SK-N-SH (cell line): ENCODE results near the gene GRK5. TPM values are rescaled to one million over a fixed set of nuclear protein-coding genes. Genes with fewer than 3 reads are reported as not detected.

Experiments
- CTCF ChIA-PET: fragments of 300-600, 350-600 bp; formaldehyde crosslinking; extraction: SDS; loops from one replicate; lab custom pipeline; 2021; lab: Yijun Ruan, JAX
- POLR2A ChIA-PET: fragments of 350-600 bp; sonication (Branson Sonifier 250); formaldehyde crosslinking; extraction: SDS; loops from one replicate; lab custom pipeline; 2020; ENCODE audit warnings: antibody characterized with exemption, inconsistent platforms; lab: Yijun Ruan, JAX
- DNase-seq: peaks from one replicate; pipeline ENCODE4 v3.0.0; 2012
- H2AFZ ChIP-seq: fragments of 200-600 bp; sonication (generic); 2 replicates; pipeline ENCODE4 v1.8.1; 2016; ENCODE audit warnings: antibody characterized with exemption, mild to moderate bottlenecking, low read depth
- H3F3A ChIP-seq: fragments of 200-600 bp; sonication (generic); replicated peaks from 2 replicates; pipeline ENCODE3; 2016; ENCODE audit warnings: antibody characterized with exemption, mild to moderate bottlenecking; ENCODE audit not compliant: insufficient read depth
- H3K27ac ChIP-seq, 2 experiments: fragments of 200-500 bp in 1 of 2; fragments of 200-600 bp in 1 of 2; sonication (Bioruptor generic) in 1 of 2; sonication (generic), shearing (Covaris generic) in 1 of 2; 2 replicates each; pipeline versions ENCODE4 v1.5.1 to v1.6.1; 2014 to 2016; ENCODE audit warnings: low read depth in 2 of 2, inconsistent platforms in 1 of 2, low read length in 1 of 2, mild to moderate bottlenecking in 1 of 2, mixed read lengths in 1 of 2
- H3K27me3 ChIP-seq: fragments of 200-600 bp; sonication (generic), shearing (Covaris generic); 2 replicates; pipeline ENCODE4 v1.6.1; 2016; ENCODE audit warnings: mixed run types; ENCODE audit not compliant: insufficient read depth
- H3K36me3 ChIP-seq, 2 experiments: fragments of 200-500 bp in 1 of 2; fragments of 200-600 bp in 1 of 2; sonication (Bioruptor generic) in 1 of 2; sonication (generic) in 1 of 2; replicated peaks in 1 of 2; 2 replicates each; pipeline versions ENCODE3 to v1.5.1; 2014 to 2016; ENCODE audit warnings: low read length in 1 of 2, mild to moderate bottlenecking in 1 of 2; ENCODE audit not compliant: insufficient read depth in 2 of 2, control insufficient read depth in 1 of 2
- H3K4me1 ChIP-seq, 2 experiments: fragments of 200-500 bp in 1 of 2; fragments of 200-600 bp in 1 of 2; sonication (Bioruptor generic) in 1 of 2; sonication (generic), shearing (Covaris generic) in 1 of 2; 2 replicates each; pipeline versions ENCODE4 v1.5.1 to v1.6.1; 2014 to 2016; ENCODE audit warnings: low read depth in 1 of 2, low read length in 1 of 2, mixed run types in 1 of 2; ENCODE audit not compliant: insufficient read depth in 2 of 2, control insufficient read depth in 1 of 2
- H3K4me2 ChIP-seq: fragments of 200-600 bp; sonication (generic), shearing (Covaris generic); 2 replicates; pipeline ENCODE4 v1.6.1; 2017; ENCODE audit warnings: mixed run types
- H3K4me3 ChIP-seq, 2 experiments: fragments of 200-500 bp in 1 of 2; fragments of 200-600 bp in 1 of 2; sonication (Bioruptor generic) in 1 of 2; sonication (generic), shearing (Covaris generic) in 1 of 2; 2 replicates each; pipeline versions ENCODE4 v1.5.1 to v1.8.1; 2014 to 2016; ENCODE audit warnings: low read depth in 2 of 2, inconsistent platforms in 1 of 2, low read length in 1 of 2, mild to moderate bottlenecking in 1 of 2, mixed read lengths in 1 of 2, moderate library complexity in 1 of 2
- H3K79me2 ChIP-seq: fragments of 200-600 bp; sonication (generic); 2 replicates; pipeline ENCODE4 v1.8.1; 2017; ENCODE audit warnings: mild to moderate bottlenecking; ENCODE audit not compliant: insufficient read depth
- H3K9ac ChIP-seq: fragments of 200-600 bp; sonication (generic); 2 replicates; pipeline ENCODE4 v1.6.1; 2017; ENCODE audit warnings: mixed run types
- H3K9me2 ChIP-seq: fragments of 200-600 bp; sonication (generic); 2 replicates; pipeline ENCODE4 v1.6.1; 2017; ENCODE audit warnings: mixed run types
- H3K9me3 ChIP-seq: fragments of 200-600 bp; sonication (generic); 2 replicates; pipeline ENCODE4 v1.6.1; 2017; ENCODE audit warnings: mixed run types, mild to moderate bottlenecking, moderate library complexity
- H4K20me1 ChIP-seq: fragments of 200-600 bp; sonication (generic); 2 replicates; pipeline ENCODE4 v1.6.1; 2017; ENCODE audit warnings: mild to moderate bottlenecking, mixed run types; ENCODE audit not compliant: insufficient read depth
- ELF1 ChIP-seq: IDR thresholded peaks from 2 replicates; pipeline ENCODE4 v1.4.0; 2012
- FOSL2 ChIP-seq: IDR thresholded peaks from 2 replicates; pipeline ENCODE4 v1.4.0; 2012; ENCODE audit warnings: low read depth, mild to moderate bottlenecking, moderate library complexity, borderline replicate concordance
- FOXJ3 ChIP-seq: sonication (generic); formaldehyde crosslinking; IDR thresholded peaks from 2 replicates; pipeline ENCODE4 v1.5.1; 2020; ENCODE audit warnings: mild to moderate bottlenecking, missing genetic modification reagents
- GABPA ChIP-seq: IDR thresholded peaks from 2 replicates; pipeline ENCODE4 v1.4.0; 2012; ENCODE audit warnings: low read depth, mild to moderate bottlenecking
- GATA2 ChIP-seq: sonication (generic); formaldehyde crosslinking; IDR thresholded peaks from 2 replicates; pipeline ENCODE4 v1.5.0; 2020; ENCODE audit warnings: mild to moderate bottlenecking, missing genetic modification reagents
- JUND ChIP-seq: IDR thresholded peaks from 2 replicates; pipeline ENCODE4 v1.4.0; 2012
- MEF2A ChIP-seq: IDR thresholded peaks from 2 replicates; pipeline ENCODE4 v1.4.0; 2012; ENCODE audit warnings: low read depth, borderline replicate concordance
- MXI1 ChIP-seq: IDR thresholded peaks from 2 replicates; pipeline ENCODE4 v1.6.1; 2012; ENCODE audit warnings: mild to moderate bottlenecking, low read depth, low read length, improper control_type of control experiment
- NRF1 ChIP-seq: IDR thresholded peaks from 2 replicates; pipeline ENCODE4 v1.6.1; 2012; ENCODE audit warnings: low read depth, mild to moderate bottlenecking, low read length
- POLR2AphosphoS5 ChIP-seq: IDR thresholded peaks from 2 replicates; pipeline ENCODE4 v1.6.1; 2012; ENCODE audit warnings: low read depth, low read length
- RAD21 ChIP-seq: IDR thresholded peaks from 2 replicates; pipeline ENCODE4 v1.6.1; 2012; ENCODE audit warnings: mild to moderate bottlenecking, low read length
- RXRA ChIP-seq: IDR thresholded peaks from 2 replicates; pipeline ENCODE4 v1.4.0; 2012; ENCODE audit warnings: low read depth, mild to moderate bottlenecking, borderline replicate concordance
- SIN3A ChIP-seq: IDR thresholded peaks from 2 replicates; pipeline ENCODE4 v1.6.1; 2012; ENCODE audit warnings: low read depth, mild to moderate bottlenecking, low read length, moderate library complexity, borderline replicate concordance
- SMC3 ChIP-seq: IDR thresholded peaks from 2 replicates; pipeline ENCODE4 v1.6.1; 2012; ENCODE audit warnings: low read depth, low read length, improper control_type of control experiment
- TAF1 ChIP-seq: IDR thresholded peaks from 2 replicates; pipeline ENCODE4 v1.6.1; 2012; ENCODE audit warnings: low read depth, mild to moderate bottlenecking, low read length, moderate library complexity, borderline replicate concordance
- TCF12 ChIP-seq: IDR thresholded peaks from 2 replicates; pipeline ENCODE4 v1.4.0; 2012
- TEAD4 ChIP-seq: IDR thresholded peaks from 2 replicates; pipeline ENCODE4 v1.4.0; 2012; ENCODE audit warnings: mild to moderate bottlenecking, borderline replicate concordance; ENCODE audit not compliant: insufficient read depth
- YY1 ChIP-seq: IDR thresholded peaks from 2 replicates; pipeline ENCODE4 v1.4.0; 2012; ENCODE audit warnings: low read depth, mild to moderate bottlenecking
- WGBS: methylation state at CpG from one replicate; pipeline ENCODE4 v1.1.6; 2017; ENCODE audit warnings: low lambda C conversion rate; 5-methylcytosine and 5-hydroxymethylcytosine counted together
- polyA plus RNA-seq, 3 experiments: library from polyadenylated mRNA; depleted of rRNA; stranded (reverse); fragments of >200 nt; gene quantifications; 2 replicates each; pipeline ENCODE4 v1.2.3, GENCODE V29; 2012
- TF ChIP-seq, protein P1 (sequence below): fragments of 150-350 bp; IDR thresholded peaks from 2 replicates; pipeline ENCODE4 v1.6.1; 2017; ENCODE audit warnings: antibody characterized with exemption, low read length, low read depth, borderline replicate concordance
- TF ChIP-seq, protein P2 (sequence below): IDR thresholded peaks from 2 replicates; pipeline ENCODE4 v1.4.0; 2012; ENCODE audit warnings: low read depth
- TF ChIP-seq, protein P3 (sequence below): IDR thresholded peaks from 2 replicates; pipeline ENCODE4 v1.6.1; 2012; ENCODE audit warnings: mild to moderate bottlenecking, low read depth, low read length, moderate library complexity
- TF ChIP-seq, protein P4 (sequence below): IDR thresholded peaks from 2 replicates; pipeline ENCODE4 v1.4.0; 2012; ENCODE audit warnings: low read depth, borderline replicate concordance

Gene GRK5
- polyA plus RNA-seq, 1 of the 3 experiments (the other 2 are of a cell fraction) = 12.1 TPM

DNA sequence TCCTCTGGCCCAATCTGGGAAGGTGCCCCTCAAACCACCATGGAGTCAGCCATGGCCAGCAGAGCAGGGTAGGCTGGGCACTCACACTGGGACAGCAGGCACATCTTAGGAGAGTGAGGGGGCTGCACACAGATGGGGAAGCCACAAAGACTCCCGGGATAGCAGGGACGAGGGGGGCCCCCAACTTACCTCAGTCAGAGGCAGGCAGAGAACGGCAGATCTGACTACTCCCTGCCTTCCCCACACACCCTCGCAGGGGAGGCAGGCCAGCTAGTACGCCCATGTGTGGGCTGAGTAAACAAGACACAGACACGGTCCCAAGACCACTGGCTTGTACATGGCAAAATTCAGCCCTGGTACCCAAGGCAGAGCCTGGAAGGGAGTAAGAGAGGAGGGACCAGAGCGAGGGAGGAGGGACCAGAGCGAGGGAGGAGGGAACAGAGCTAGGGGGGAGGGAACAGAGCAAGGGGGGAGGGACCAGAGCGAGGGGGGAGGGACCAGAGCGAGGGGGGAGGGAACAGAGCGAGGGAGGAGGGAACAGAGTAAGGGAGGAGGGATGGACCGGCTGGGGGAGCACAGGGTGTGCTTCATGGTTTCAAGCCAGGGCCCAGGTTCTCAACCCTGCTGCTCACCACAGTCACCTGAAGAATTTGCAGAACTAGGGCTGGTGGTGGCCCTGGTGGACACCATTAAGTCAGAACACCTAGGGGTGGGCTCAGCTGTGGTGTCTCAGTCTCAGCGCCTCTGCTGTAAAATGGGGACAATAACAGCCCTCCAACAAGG lies 261.4 kb downstream of the GRK5 start (continued):
- no peak for TF ChIP-seq FOSL2
- no peak for TF ChIP-seq JUND
- TF ChIP-seq SIN3A = no peak
- no peak for TF ChIP-seq FOXJ3 (CRISPR knock-in tag)
- TF ChIP-seq NRF1 = no peak
- no peak for TF ChIP-seq TAF1
- no peak for TF ChIP-seq RXRA
- TF ChIP-seq GABPA = no peak
- TF ChIP-seq ELF1 = no peak
- TF ChIP-seq, all 33 proteins: peak for 0

DNA sequence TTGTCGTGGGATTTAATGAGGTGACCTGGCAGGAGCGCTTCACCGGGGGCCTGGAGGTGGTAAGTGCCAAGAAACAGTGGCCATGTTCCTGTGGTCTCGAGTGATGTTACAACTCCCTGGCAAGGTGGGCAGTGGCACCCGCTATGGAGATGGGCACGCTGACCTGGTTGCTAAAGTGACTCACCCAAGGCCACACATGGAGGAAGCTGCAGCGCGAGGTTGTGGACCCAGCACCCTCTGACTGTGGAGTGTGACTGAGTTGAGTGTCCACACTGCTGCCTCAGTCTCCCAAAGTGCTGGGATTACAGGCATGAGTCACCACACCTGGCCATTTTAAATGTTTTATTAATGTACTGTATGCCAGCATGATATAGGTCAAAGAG lies 261.9 kb downstream of the GRK5 start:
- Histone ChIP-seq H3K4me1 (no peaks in the 10 kb centered on the region), H3K9me3 (no peaks in the 10 kb centered on the region)
- POLR2A ChIA-PET = no interaction called here

DNA sequence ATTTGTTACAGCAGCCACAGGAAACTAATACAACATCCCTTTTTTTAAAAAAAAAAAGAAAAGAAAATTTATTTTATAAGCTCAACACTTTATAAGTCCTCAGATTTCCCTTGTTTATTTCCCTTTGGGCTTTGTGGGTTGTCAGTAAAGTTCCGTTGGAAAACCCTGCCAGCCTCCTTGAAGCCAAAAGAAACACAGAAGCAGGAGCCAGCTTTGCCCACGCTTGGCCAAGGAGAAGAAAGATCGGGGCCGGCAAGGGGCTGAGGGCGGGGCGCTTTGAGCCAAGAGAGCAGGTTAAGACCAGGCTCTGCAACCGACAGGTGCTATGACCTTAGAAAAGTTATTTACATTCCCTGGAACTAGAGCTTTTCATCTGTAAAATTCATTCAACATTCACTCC lies 262.5 kb downstream of the GRK5 start:
- Histone ChIP-seq H3K4me3 (no peak overlapping the region), H3K9ac (no peak overlapping the region), H3K36me3 (no peaks in the 10 kb centered on the region), H3F3A (no peaks in the 10 kb centered on the region), H3K9me3 (no peaks in the 10 kb centered on the region), H3K79me2 (no peaks in the 10 kb centered on the region), H3K27ac (no peak overlapping the region), H3K4me2 (no peak overlapping the region), H3K27me3 (no peaks in the 10 kb centered on the region; the same call in 1 of the 2 replicates), H4K20me1 (no peaks in the 10 kb centered on the region), H3K9me2 (no peaks in the 10 kb centered on the region), H2AFZ (no peak overlapping the region), H3K4me1 (no peaks in the 10 kb centered on the region)
- ChIA-PET POLR2A (no interaction called here), CTCF (interaction anchor here (0.7 to 1.4 kb wide), 4 partner anchors 20 to 271 kb away, joined by 3 to 9 read pairs (median 4); partner anchors contain the start of gene GRK5)
- WGBS = 77% methylated on average over 7 of the region's 7 CpGs
- DNase-seq = no peak
- TF ChIP-seq TCF12 = no peak
- TF ChIP-seq SMC3 = no peak
- TF ChIP-seq, protein P1, sequence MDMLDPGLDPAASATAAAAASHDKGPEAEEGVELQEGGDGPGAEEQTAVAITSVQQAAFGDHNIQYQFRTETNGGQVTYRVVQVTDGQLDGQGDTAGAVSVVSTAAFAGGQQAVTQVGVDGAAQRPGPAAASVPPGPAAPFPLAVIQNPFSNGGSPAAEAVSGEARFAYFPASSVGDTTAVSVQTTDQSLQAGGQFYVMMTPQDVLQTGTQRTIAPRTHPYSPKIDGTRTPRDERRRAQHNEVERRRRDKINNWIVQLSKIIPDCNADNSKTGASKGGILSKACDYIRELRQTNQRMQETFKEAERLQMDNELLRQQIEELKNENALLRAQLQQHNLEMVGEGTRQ = no peak
- no peak for TF ChIP-seq NRF1
- TF ChIP-seq JUND = no peak
- no peak for TF ChIP-seq FOXJ3 (CRISPR knock-in tag)
- TF ChIP-seq, protein P2, sequence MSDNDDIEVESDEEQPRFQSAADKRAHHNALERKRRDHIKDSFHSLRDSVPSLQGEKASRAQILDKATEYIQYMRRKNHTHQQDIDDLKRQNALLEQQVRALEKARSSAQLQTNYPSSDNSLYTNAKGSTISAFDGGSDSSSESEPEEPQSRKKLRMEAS = no peak
- TF ChIP-seq, protein P3, sequence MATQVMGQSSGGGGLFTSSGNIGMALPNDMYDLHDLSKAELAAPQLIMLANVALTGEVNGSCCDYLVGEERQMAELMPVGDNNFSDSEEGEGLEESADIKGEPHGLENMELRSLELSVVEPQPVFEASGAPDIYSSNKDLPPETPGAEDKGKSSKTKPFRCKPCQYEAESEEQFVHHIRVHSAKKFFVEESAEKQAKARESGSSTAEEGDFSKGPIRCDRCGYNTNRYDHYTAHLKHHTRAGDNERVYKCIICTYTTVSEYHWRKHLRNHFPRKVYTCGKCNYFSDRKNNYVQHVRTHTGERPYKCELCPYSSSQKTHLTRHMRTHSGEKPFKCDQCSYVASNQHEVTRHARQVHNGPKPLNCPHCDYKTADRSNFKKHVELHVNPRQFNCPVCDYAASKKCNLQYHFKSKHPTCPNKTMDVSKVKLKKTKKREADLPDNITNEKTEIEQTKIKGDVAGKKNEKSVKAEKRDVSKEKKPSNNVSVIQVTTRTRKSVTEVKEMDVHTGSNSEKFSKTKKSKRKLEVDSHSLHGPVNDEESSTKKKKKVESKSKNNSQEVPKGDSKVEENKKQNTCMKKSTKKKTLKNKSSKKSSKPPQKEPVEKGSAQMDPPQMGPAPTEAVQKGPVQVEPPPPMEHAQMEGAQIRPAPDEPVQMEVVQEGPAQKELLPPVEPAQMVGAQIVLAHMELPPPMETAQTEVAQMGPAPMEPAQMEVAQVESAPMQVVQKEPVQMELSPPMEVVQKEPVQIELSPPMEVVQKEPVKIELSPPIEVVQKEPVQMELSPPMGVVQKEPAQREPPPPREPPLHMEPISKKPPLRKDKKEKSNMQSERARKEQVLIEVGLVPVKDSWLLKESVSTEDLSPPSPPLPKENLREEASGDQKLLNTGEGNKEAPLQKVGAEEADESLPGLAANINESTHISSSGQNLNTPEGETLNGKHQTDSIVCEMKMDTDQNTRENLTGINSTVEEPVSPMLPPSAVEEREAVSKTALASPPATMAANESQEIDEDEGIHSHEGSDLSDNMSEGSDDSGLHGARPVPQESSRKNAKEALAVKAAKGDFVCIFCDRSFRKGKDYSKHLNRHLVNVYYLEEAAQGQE = no peak

More for the DNA sequence above, 261.9 kb downstream of the GRK5 start:
- Histone ChIP-seq H3K9ac (no peak overlapping the region), H2AFZ (no peak overlapping the region), H3K27ac (no peak overlapping the region), H3K9me2 (no peaks in the 10 kb centered on the region), H3K27me3 (no peaks in the 10 kb centered on the region; the same call in 1 of the 2 replicates), H3K4me2 (no peak overlapping the region), H3F3A (no peaks in the 10 kb centered on the region), H3K79me2 (no peaks in the 10 kb centered on the region), H3K36me3 (no peaks in the 10 kb centered on the region), H4K20me1 (no peaks in the 10 kb centered on the region), H3K4me3 (no peak overlapping the region)
- CTCF ChIA-PET = interaction anchor here (0.7 to 1.4 kb wide), 4 partner anchors 10 to 263 kb away, joined by 3 to 5 read pairs (median 3); partner anchors contain the start of gene GRK5
- TF ChIP-seq TAF1 = no peak
- no peak for TF ChIP-seq JUND
- TF ChIP-seq POLR2AphosphoS5 = no peak
- TF ChIP-seq FOSL2 = no peak
- no peak for TF ChIP-seq NRF1
- TF ChIP-seq MEF2A = no peak
- no peak for TF ChIP-seq MXI1
- no peak for TF ChIP-seq TEAD4
- TF ChIP-seq, protein P4, sequence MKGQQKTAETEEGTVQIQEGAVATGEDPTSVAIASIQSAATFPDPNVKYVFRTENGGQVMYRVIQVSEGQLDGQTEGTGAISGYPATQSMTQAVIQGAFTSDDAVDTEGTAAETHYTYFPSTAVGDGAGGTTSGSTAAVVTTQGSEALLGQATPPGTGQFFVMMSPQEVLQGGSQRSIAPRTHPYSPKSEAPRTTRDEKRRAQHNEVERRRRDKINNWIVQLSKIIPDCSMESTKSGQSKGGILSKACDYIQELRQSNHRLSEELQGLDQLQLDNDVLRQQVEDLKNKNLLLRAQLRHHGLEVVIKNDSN = no peak
- no peak for TF ChIP-seq YY1
- TF ChIP-seq RAD21 = no peak
- TF ChIP-seq GATA2 (CRISPR knock-in tag) = no peak
- no peak for DNase-seq
- 80% methylated on average over 6 of the region's 8 CpGs for WGBS
